BE2C (cell line): Measurements from ENCODE around the gene MBTD1.
"Not testable (repeated sequence)": the region's sequence is repeated elsewhere in the genome, so short reads cannot be mapped to it uniquely, and the experiment has no call there.

Experiments
- DNase-seq: peaks from one replicate; pipeline ENCODE4 v3.0.0-alpha.2; 2020
- H3K27me3 ChIP-seq: fragments of 250-450 bp; sonication (Bioruptor Pico); 2 replicates; pipeline ENCODE4 v1.5.1; 2020; ENCODE audit warnings: mild to moderate bottlenecking
- H3K36me3 ChIP-seq: fragments of 250-450 bp; sonication (Bioruptor Pico); 2 replicates; pipeline ENCODE4 v1.5.1; 2020; ENCODE audit warnings: mild to moderate bottlenecking
- H3K4me1 ChIP-seq: fragments of 250-450 bp; sonication (Bioruptor Pico); 2 replicates; pipeline ENCODE4 v1.5.1; 2020
- H3K4me3 ChIP-seq: 2 replicates; pipeline ENCODE4 v1.5.1; 2011; ENCODE audit warnings: low read depth, low read length
- H3K9me3 ChIP-seq: fragments of 250-450 bp; sonication (Bioruptor Pico); 2 replicates; pipeline ENCODE4 v1.5.1; 2020
- CTCF ChIP-seq: IDR thresholded peaks from 2 replicates; pipeline ENCODE4 v1.5.1; 2012; ENCODE audit warnings: mild to moderate bottlenecking, low read depth, low read length

MBTD1 gene

GRCh38 chr17:51287412-51287811 lies 27.6 kb upstream of the MBTD1 start:
- no peaks in the 10 kb centered on the region for H3K9me3 ChIP-seq
- H3K27me3 ChIP-seq = no peaks in the 10 kb centered on the region
- no peak for TF ChIP-seq CTCF
- H3K4me3 ChIP-seq = no peak overlapping the region
- H3K4me1 ChIP-seq = no peaks in the 10 kb centered on the region
- peaks cover 71% of the 10 kb centered on the region for H3K36me3 ChIP-seq
- no peak for DNase-seq

GRCh38 chr17:51279183-51279582 lies 19.3 kb upstream of the MBTD1 start:
- no peak overlapping the region for H3K4me3 ChIP-seq
- no peak for TF ChIP-seq CTCF
- H3K27me3 ChIP-seq = no peaks in the 10 kb centered on the region
- DNase-seq = no peak
- no peaks in the 10 kb centered on the region for H3K9me3 ChIP-seq
- peaks cover 81% of the 10 kb centered on the region for H3K36me3 ChIP-seq
- no peaks in the 10 kb centered on the region for H3K4me1 ChIP-seq

- no peak overlapping the region for H3K4me3 ChIP-seq
Observed at GRCh38 chr17:51275381-51275780, 15.5 kb upstream of the MBTD1 start.

GRCh38 chr17:51272812-51273211 lies 13.0 kb upstream of the MBTD1 start:
- Histone ChIP-seq H3K9me3 (no peaks in the 10 kb centered on the region), H3K4me1 (no peaks in the 10 kb centered on the region), H3K36me3 (peaks cover 91% of the 10 kb centered on the region), H3K27me3 (no peaks in the 10 kb centered on the region), H3K4me3 (no peak overlapping the region)
- TF ChIP-seq CTCF = no peak
- no peak for DNase-seq

More at GRCh38 chr17:51275381-51275780, 15.5 kb upstream of the MBTD1 start:
- H3K4me1 ChIP-seq = no peaks in the 10 kb centered on the region
- H3K27me3 ChIP-seq = no peaks in the 10 kb centered on the region
- TF ChIP-seq CTCF = no peak
- DNase-seq = no peak
- no peaks in the 10 kb centered on the region for H3K9me3 ChIP-seq
- H3K36me3 ChIP-seq = peaks cover 93% of the 10 kb centered on the region

GRCh38 chr17:51270636-51271035 lies 10.8 kb upstream of the MBTD1 start:
- no peak for TF ChIP-seq CTCF
- H3K9me3 ChIP-seq = no peaks in the 10 kb centered on the region
- no peak overlapping the region for H3K4me3 ChIP-seq
- no peaks in the 10 kb centered on the region for H3K27me3 ChIP-seq
- peaks cover 91% of the 10 kb centered on the region for H3K36me3 ChIP-seq
- H3K4me1 ChIP-seq = no peaks in the 10 kb centered on the region
- no peak for DNase-seq

- no peak for DNase-seq
- H3K9me3 ChIP-seq = no peaks in the 10 kb centered on the region
- H3K4me3 ChIP-seq = no peak overlapping the region
- no peaks in the 10 kb centered on the region for H3K27me3 ChIP-seq
- H3K4me1 ChIP-seq = no peaks in the 10 kb centered on the region
- no peak for TF ChIP-seq CTCF
- H3K36me3 ChIP-seq = peaks cover 88% of the 10 kb centered on the region
Observed at GRCh38 chr17:51269991-51270390, 10.1 kb upstream of the MBTD1 start.

GRCh38 chr17:51264466-51264865 lies 4.6 kb upstream of the MBTD1 start:
- not testable (repeated sequence) for H3K27me3 ChIP-seq, DNase-seq, H3K9me3 ChIP-seq, H3K4me1 ChIP-seq, H3K4me3 ChIP-seq
- H3K36me3 ChIP-seq = peaks cover 49% of the 10 kb centered on the region
